Stimulated activated naive B cell treated with anti-CD40 and anti-IgM and Interleukin-4, amounts not matched to agents 10 μg/mL and 1 μg/mL and 100 μg/mL, for 72 hours (primary cell): ENCODE data around the gene PGAM5.

Experiments used
- ATAC-seq, 2 donors: fragments of 150-1000 bp; cut with Tn5 transposase; replicated peaks; 2 replicates each; pipeline ENCODE4 v1.10.0; 2021; ENCODE audit warnings: moderate library complexity in 1 of 2
- DNase-seq: peaks from one replicate; pipeline ENCODE4 v3.0.0; 2021
- H3K27ac Mint-ChIP-seq: one replicate; pipeline ENCODE4 v1.8.0; 2022; ENCODE audit warnings: mild to moderate bottlenecking, mixed read lengths
- H3K27me3 Mint-ChIP-seq, 2 donors: one replicate each; pipeline ENCODE4 v1.8.0; 2022; ENCODE audit warnings: mixed read lengths in 2 of 2
- H3K36me3 Mint-ChIP-seq, 2 donors: one replicate each; pipeline ENCODE4 v1.8.0; 2022; ENCODE audit warnings: mixed read lengths in 2 of 2, mild to moderate bottlenecking in 1 of 2
- H3K4me1 Mint-ChIP-seq, 2 donors: one replicate each; pipeline ENCODE4 v1.8.0; 2022; ENCODE audit warnings: mixed read lengths in 2 of 2, mild to moderate bottlenecking in 1 of 2
- H3K4me3 Mint-ChIP-seq, 2 donors: one replicate each; pipeline ENCODE4 v1.8.0; 2022; ENCODE audit warnings: mild to moderate bottlenecking in 2 of 2, mixed read lengths in 2 of 2, moderate library complexity in 1 of 2
- H3K9me3 Mint-ChIP-seq, 2 donors: one replicate each; pipeline ENCODE4 v1.8.0; 2022; ENCODE audit warnings: mixed read lengths in 2 of 2, mild to moderate bottlenecking in 1 of 2

Gene PGAM5

DNA sequence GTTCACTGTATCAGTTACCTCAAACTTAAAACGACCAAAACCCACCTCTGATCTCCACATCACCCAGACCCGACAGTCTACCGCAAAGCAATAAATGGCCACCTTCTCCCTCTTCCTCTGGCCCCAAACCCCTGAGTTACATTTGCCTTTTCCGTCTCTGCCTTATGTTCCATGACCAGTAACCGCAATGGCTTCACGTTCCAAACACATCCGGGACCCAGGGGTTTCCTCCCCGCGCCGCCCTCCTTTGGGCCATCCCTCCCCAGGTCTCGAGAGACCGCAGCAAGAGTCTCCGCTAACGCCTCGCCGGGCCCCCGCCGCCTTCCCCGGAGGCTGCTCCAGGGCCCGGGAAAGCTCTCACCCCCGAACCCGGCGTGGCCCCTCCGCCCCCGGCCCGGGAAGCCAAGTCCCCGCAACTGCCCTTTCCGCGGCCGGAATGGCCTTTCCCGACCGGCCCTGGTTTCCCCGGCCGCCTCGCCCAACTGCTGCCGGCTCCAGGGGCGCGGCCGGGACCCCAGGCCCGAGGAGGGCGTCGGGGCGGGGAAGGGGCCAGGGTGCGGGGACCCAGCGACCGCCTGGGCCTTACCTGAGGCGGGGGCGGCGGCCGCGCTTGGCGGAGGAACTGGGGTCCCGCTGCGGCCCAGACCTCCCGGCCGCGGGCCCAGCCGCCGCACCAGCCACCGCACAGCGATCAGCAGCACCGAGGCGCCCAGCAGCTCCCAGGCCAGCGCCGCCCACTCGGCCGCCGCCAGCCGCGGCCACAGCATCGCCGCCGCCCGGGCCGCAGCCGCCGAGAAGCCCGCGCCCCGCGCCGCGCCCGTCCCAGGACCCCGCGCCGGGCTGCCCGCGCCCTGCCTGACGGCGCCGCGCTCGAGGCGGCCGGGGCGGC lies 50.6 kb downstream of the PGAM5 start, which contains the start of gene ANKLE2:
Gene ANKLE2, minus strand, starts transcription at position 801 of the 889 bp plus-strand sequence. Its CDS starts 34 bp downstream, at position 767.
- Mint-ChIP-seq H3K27me3 (no peaks in the 10 kb centered on the region), H3K36me3 (peaks cover 13 to 31% of the 10 kb centered on the region in 2 donors), H3K4me1 (peaks cover 25 to 46% of the 10 kb centered on the region in 2 donors), H3K4me3 (peak within 1 kb of the TSS; percentile 88 to 95), H3K9me3 (no peaks in the 10 kb centered on the region), H3K27ac (peak within 1 kb of the TSS; percentile 97)
- DNase-seq (peak; percentile 52), ATAC-seq (peak; percentile 47 to 58)

DNA sequence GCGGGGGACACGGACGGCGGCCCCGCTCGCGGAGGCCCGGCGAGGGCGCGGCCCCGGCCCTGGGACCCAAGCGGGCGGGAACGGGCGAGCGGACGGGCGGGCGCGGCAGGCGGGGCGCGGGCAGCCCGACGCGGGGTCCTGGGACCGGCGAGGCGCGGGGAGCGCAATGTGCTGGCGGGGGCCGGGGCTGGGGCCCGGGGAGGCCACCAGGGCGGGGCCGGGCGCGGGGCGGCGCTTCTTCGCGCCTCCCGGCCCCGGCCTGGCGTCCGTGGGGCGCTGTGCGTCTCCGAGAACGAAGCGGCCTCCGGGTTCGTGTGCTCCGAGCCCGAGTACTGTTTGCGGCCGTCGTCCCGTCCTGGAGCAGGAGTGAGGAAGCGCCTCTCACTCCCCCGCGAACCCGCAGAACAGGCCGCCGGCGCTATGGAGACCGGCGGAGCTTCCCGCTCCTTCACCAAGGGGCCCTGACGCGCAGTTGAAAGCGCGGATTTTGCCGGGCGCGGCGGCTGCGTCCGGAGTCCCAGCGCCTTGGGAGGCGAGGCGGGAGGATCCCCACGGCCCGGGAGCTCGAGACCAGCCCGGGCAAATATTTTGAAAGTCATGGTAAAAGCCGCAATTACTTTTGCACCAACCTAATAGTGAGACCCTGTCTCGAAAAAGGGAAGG lies 51.4 kb downstream of the PGAM5 start:
- Mint-ChIP-seq H3K27me3 (no peaks in the 10 kb centered on the region), H3K27ac (peak overlapping the region; percentile 92), H3K9me3 (no peaks in the 10 kb centered on the region), H3K36me3 (peaks cover 10 to 28% of the 10 kb centered on the region in 2 donors), H3K4me3 (peak overlapping the region; percentile 82 to 83), H3K4me1 (peaks cover 28 to 51% of the 10 kb centered on the region in 2 donors)
- peak; percentile 78 for DNase-seq
- peak; percentile 87 to 92 for ATAC-seq

DNA sequence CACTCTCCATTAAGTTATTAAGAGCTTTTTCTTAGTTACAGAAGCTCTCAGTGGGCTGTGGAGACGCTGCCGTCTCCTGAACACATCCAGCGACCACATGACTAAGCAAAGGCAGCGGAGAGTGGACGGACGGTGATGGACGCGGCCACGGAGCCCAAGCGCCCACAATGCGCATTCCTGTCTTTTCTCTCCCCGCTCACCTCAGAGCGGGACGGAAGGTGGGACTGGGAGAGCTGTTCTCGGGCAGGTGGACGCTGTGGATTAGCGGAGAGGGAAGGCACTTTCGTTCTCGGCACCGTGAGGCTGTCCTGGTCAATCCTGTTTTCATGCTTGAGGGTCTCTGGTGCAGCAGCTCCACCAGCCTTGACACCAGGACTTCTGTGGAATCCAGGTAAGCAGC lies 53.6 kb downstream of the PGAM5 start:
- peak overlapping the region; percentile 69 for H3K27ac Mint-ChIP-seq
- DNase-seq = no peak
- no peaks in the 10 kb centered on the region for H3K27me3 Mint-ChIP-seq
- H3K36me3 Mint-ChIP-seq = peaks cover 21 to 39% of the 10 kb centered on the region in 2 donors
- H3K4me3 Mint-ChIP-seq = no peak overlapping the region
- no peak for ATAC-seq
- H3K9me3 Mint-ChIP-seq = peaks cover 4 to 5% of the 10 kb centered on the region in 2 donors
- H3K4me1 Mint-ChIP-seq = peaks cover 41 to 59% of the 10 kb centered on the region in 2 donors

DNA sequence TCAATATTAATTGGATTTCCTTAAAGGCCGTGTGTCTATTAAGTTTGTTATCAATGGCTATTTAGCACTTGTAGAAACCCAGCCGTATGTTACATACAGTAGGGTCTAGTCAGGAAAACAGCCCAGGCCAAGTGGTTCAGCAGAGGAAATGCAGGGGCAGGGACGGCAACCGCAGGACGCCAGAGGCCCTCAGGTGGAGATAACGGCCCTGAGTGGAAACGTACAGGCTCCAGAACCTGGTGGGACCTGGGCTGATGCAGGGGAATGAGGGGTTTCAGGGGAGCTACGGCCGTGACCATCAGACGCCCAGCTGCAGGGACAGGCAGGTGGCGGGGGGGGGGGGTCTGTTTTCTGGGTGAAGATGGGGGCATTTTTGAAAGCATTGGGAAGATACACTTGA lies 54.7 kb downstream of the PGAM5 start:
- H3K27ac Mint-ChIP-seq = peak overlapping the region; percentile 51
- no peak for DNase-seq
- H3K4me3 Mint-ChIP-seq = peak overlapping the region in 1 of 2 donors; percentile 55
- ATAC-seq = no peak
- H3K9me3 Mint-ChIP-seq = peaks cover 4 to 5% of the 10 kb centered on the region in 2 donors
- no peaks in the 10 kb centered on the region for H3K27me3 Mint-ChIP-seq
- H3K4me1 Mint-ChIP-seq = peaks cover 42 to 65% of the 10 kb centered on the region in 2 donors
- H3K36me3 Mint-ChIP-seq = peaks cover 26 to 46% of the 10 kb centered on the region in 2 donors

DNA sequence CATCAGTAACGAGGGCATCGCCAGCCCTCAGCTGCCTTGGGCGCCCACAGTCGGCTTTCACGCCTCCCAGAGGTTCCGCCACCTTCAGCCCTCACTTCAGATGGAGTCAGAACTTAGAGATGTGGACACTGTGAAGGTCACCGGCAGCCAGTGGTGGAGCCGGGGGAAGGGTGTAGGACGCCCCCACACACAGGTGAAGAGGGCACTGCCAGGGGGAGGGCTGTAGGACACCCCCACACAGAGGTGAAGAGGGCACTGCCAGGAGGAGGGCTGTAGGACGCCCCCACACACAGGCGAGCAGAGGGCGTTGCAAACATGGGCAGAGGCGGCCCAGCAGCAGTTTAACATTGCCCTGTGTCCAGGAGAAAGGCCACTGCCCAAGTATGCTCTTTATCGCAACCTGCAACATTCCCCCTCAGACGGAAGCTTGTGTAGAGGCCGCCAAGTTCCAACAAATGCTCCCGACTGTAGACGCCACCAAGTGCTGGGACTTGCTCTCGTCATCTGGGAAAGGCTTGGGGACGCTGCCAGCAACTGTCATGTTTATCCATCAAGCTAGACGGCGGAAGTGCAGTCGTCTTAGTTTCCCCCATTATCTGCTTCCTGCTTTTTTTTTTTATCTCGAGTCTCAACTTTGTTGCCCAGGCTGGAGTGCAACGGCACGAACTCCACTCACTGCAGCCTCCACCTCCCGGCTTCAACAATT lies 55.9 kb downstream of the PGAM5 start:
- Mint-ChIP-seq H3K4me1 (peaks cover 41 to 71% of the 10 kb centered on the region in 2 donors), H3K9me3 (peaks cover 4 to 5% of the 10 kb centered on the region in 2 donors), H3K4me3 (peak overlapping the region; percentile 22 to 55), H3K27ac (peak overlapping the region; percentile 85), H3K27me3 (no peaks in the 10 kb centered on the region), H3K36me3 (peaks cover 26 to 44% of the 10 kb centered on the region in 2 donors)
- DNase-seq (no peak), ATAC-seq (no peak)

DNA sequence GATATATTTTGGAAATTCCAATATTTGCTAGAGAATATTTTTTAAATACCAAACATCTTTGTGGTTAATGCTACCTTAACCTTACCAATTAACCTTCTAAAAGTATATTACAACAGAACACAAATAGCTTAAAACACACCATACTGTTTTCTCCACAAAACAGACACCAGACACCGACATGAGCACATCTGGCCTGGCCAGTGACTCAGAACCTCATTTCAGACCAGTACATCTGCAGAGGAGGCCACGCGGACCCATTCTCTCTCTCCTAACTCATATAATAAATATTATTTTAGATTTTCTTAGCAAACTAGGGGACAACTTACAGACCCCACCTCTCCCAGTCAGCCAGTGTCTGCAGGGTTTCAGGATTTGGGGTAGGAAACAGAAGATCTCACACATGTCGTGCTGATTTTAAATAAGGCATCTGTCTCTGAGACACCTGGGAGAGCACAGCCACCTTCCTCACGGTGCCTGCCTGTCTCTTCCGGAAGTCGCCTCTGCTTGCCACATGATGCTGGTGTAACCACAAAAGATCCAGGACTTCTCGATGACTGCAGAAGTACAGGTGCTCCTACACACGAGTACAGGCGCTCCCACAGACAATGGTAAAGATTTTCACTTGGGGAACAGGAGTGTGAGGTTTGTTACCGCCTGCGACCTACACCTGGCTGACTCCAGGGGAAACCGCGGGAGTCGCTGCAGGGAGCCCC lies 60.6 kb downstream of the PGAM5 start:
- peak; percentile 48 for DNase-seq
- peak overlapping the region; percentile 62 to 68 for H3K4me3 Mint-ChIP-seq

More for the DNA sequence above, 60.6 kb downstream of the PGAM5 start:
- Mint-ChIP-seq H3K4me1 (peaks cover 40 to 75% of the 10 kb centered on the region in 2 donors), H3K27me3 (no peaks in the 10 kb centered on the region), H3K36me3 (peaks cover 47 to 66% of the 10 kb centered on the region in 2 donors), H3K27ac (peak overlapping the region; percentile 95), H3K9me3 (peaks cover 4 to 5% of the 10 kb centered on the region in 2 donors)
- peak; percentile 44 to 48 for ATAC-seq
